ENCODE results near the gene CRB1.
"Not testable (repeated sequence)": the region's sequence is repeated elsewhere in the genome, so short reads cannot be mapped to it uniquely, and the experiment has no call there.

DNA sequence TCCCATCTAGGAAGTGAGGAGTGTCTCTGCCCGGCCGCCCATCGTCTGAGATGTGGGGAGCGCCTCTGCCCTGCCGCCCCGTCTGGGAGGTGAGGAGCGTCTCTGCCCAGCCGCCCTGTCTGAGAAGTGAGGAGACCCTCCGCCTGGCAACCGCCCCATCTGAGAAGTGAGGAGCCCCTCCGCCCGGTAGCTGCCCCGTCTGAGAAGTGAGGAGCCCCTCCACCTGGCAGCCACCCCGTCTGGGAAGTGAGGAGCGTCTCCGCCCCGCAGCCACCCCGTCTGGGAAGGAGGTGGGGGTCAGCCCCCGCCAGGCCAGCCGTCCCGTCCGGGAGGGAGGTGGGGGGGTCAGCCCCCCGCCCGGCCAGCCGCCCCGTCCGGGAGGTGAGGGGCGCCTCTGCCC is 137.6 kb downstream of the CRB1 start:
- not testable (repeated sequence) for TF ChIP-seq POLR2AphosphoS5, POLR2A (IDR thresholded peaks at IDR 0.05)

Measured in gastroesophageal sphincter (tissue), 2 donors.